Measurements from ENCODE around the gene MVB12B.
"Not testable (repeated sequence)": the region's sequence is repeated elsewhere in the genome, so short reads cannot be mapped to it uniquely, and the experiment has no call there.

MVB12B gene

GRCh38 chr9:126464694-126465441, 138.2 kb downstream of the MVB12B start:
- in situ Hi-C loops (cut with MboI; ENCODE audit: low sequenced_read_pairs), result no loop called here

- in situ Hi-C loops (cut with MboI; ENCODE audit: low sequenced_read_pairs), result no loop called here
Observed at GRCh38 chr9:126465977-126466376, 139.3 kb downstream of the MVB12B start.

GRCh38 chr9:126468141-126468825, 141.7 kb downstream of the MVB12B start:
- in situ Hi-C loops (cut with MboI; ENCODE audit: low sequenced_read_pairs), result no loop called here

- in situ Hi-C loops (cut with MboI; ENCODE audit: low sequenced_read_pairs), result no loop called here
Observed at GRCh38 chr9:126470241-126470993, 143.8 kb downstream of the MVB12B start.

GRCh38 chr9:126471084-126471624, 144.5 kb downstream of the MVB12B start:
- in situ Hi-C loops (cut with MboI; ENCODE audit: low sequenced_read_pairs), result no loop called here

GRCh38 chr9:126472198-126472947, 145.7 kb downstream of the MVB12B start:
- in situ Hi-C loops (cut with MboI; ENCODE audit: low sequenced_read_pairs), result no loop called here

GRCh38 chr9:126472948-126473298, 146.3 kb downstream of the MVB12B start:
- in situ Hi-C loops (cut with MboI; ENCODE audit: low sequenced_read_pairs), result no loop called here

- in situ Hi-C loops (cut with MboI; ENCODE audit: low sequenced_read_pairs), result no loop called here
Observed at GRCh38 chr9:126474206-126474765, 147.7 kb downstream of the MVB12B start.

- in situ Hi-C loops (cut with MboI; ENCODE audit: low sequenced_read_pairs), result no loop called here
Observed at GRCh38 chr9:126474786-126475485, 148.3 kb downstream of the MVB12B start.

- in situ Hi-C loops (cut with MboI; ENCODE audit: low sequenced_read_pairs), result no loop called here
Observed at GRCh38 chr9:126475933-126476555, 149.4 kb downstream of the MVB12B start.

GRCh38 chr9:126477432-126477831, 150.8 kb downstream of the MVB12B start:
- in situ Hi-C loops (cut with MboI; ENCODE audit: low sequenced_read_pairs), result not testable (repeated sequence)

GRCh38 chr9:126478216-126478981, 151.8 kb downstream of the MVB12B start:
- in situ Hi-C loops (cut with MboI; ENCODE audit: low sequenced_read_pairs), result no loop called here

- in situ Hi-C loops (cut with MboI; ENCODE audit: low sequenced_read_pairs), result no loop called here
Observed at GRCh38 chr9:126479515-126479914, 152.9 kb downstream of the MVB12B start.

GRCh38 chr9:126480813-126481212, 154.2 kb downstream of the MVB12B start:
- in situ Hi-C loops (cut with MboI; ENCODE audit: low sequenced_read_pairs), result no loop called here

- in situ Hi-C loops (cut with MboI; ENCODE audit: low sequenced_read_pairs), result no loop called here
Observed at GRCh38 chr9:126481862-126482261, 155.2 kb downstream of the MVB12B start.

- in situ Hi-C loops (cut with MboI; ENCODE audit: low sequenced_read_pairs), result no loop called here
Observed at GRCh38 chr9:126482361-126483044, 155.9 kb downstream of the MVB12B start.

- in situ Hi-C loops (cut with MboI; ENCODE audit: low sequenced_read_pairs), result no loop called here
Observed at GRCh38 chr9:126483468-126484073, 156.9 kb downstream of the MVB12B start.

GRCh38 chr9:126485662-126486061, 159.0 kb downstream of the MVB12B start:
- in situ Hi-C loops (cut with MboI; ENCODE audit: low sequenced_read_pairs), result no loop called here

Measured in HL-60/S4 treated with retinoic acid at 250 ng/mL for 4 days and 3 days (cell line).